ENCODE data around the gene PDLIM7. TPM values are rescaled to one million over a fixed set of nuclear protein-coding genes. Genes with fewer than 3 reads are reported as not detected.

Gene PDLIM7
- total and polyA plus RNA-seq, 2 of the 8 experiments (the other 6 are each of a cell fraction or from before 2014, with no cell fraction given), result 67.3 to 94.2 TPM

GRCh38 chr5:177454397-177455035, 42.9 kb downstream of the PDLIM7 start (continued):
- TF ChIP-seq USF2 (IDR thresholded peaks at IDR 0.05; ENCODE audit: low read length) (no peak), NRF1 (IDR thresholded peaks at IDR 0.05; ENCODE audit: low read depth, low read length) (no peak), EZH2 (IDR thresholded peaks at IDR 0.05; ENCODE audit: low read depth, low read length, severe bottlenecking) (no peak), SP2 (IDR thresholded peaks at IDR 0.05; ENCODE audit: low read length) (no peak), EP300 (IDR thresholded peaks at IDR 0.05; ENCODE audit: borderline replicate concordance in 1 of 2, low read depth in 2 of 2, low read length in 2 of 2) (peak in 1 of 2 experiments; percentile 67; a peak in 1 of 3 replicates), FOSL1 (IDR thresholded peaks at IDR 0.05; ENCODE audit: insufficient read depth, low read depth, low read length) (no peak), SP1 (IDR thresholded peaks at IDR 0.05; ENCODE audit: low read depth, low read length) (no peak), HDAC2 (IDR thresholded peaks at IDR 0.05; ENCODE audit: borderline replicate concordance in 1 of 2, low read depth in 2 of 2, low read length in 2 of 2) (no peak), CBX5 (IDR thresholded peaks at IDR 0.05; ENCODE audit: low read depth, low read length) (no peak), KDM4A (IDR thresholded peaks at IDR 0.05; ENCODE audit: low read depth, low read length, severe bottlenecking) (peak; percentile 32)

Data from H1 (cell line).